GM12878 (cell line): Measurements from ENCODE around the gene VPS54. TPM values are rescaled to one million over a fixed set of nuclear protein-coding genes. Genes with fewer than 3 reads are reported as not detected.

Experiments used
- ATAC-seq: fragments of 200-7000 bp; cut with Tn5 transposase; 3 replicates; pipeline ENCODE4 v1.9.1; 2020; ENCODE audit warnings: mild to moderate bottlenecking, moderate library complexity
- BruUV-seq: library from RNA; stranded (reverse); fragments of 400-500 nt; replicated peaks from 2 replicates; lab custom pipeline; 2021; lab: Mats Ljungman, UMichigan
- CTCF ChIA-PET: fragments of 300-600 bp; sonication (Branson Sonifier 250); formaldehyde crosslinking; extraction: SDS; loops from one replicate; lab custom pipeline; 2021; ENCODE audit warnings: inconsistent platforms; lab: Yijun Ruan, JAX
- POLR2A ChIA-PET: fragments of 350-600 bp; formaldehyde crosslinking; extraction: SDS; loops from one replicate; lab custom pipeline; 2021; ENCODE audit warnings: inconsistent platforms; lab: Charles Lee
- RAD21 ChIA-PET: fragments of 300-600 bp; sonication (Branson Sonifier 250); formaldehyde crosslinking; loops from one replicate; lab custom pipeline; 2023; ENCODE audit warnings: antibody characterized with exemption; ENCODE audit not compliant: unreplicated experiment; lab: Charles Lee
- SMC1A ChIA-PET: fragments of 300-600 bp; sonication (Branson Sonifier 250); formaldehyde crosslinking; loops from one replicate; lab custom pipeline; 2023; ENCODE audit not compliant: unreplicated experiment, uncharacterized antibody; lab: Charles Lee
- DNase-seq: peaks from one replicate; pipeline ENCODE4 v3.0.0-alpha.2; 2011; ENCODE audit warnings: low read depth, low spot score
- FAIRE-seq: peaks from 3 replicates; lab custom pipeline; 2011; peaks lifted over from hg19 to GRCh38; lab: Jason Lieb, UNC
- H2AFZ ChIP-seq: 2 replicates; pipeline ENCODE4 v1.6.0; 2011; ENCODE audit warnings: low read depth, low read length, control low read depth; ENCODE audit not compliant: control insufficient read depth
- H3K27ac ChIP-seq: 2 replicates; pipeline ENCODE4 v1.5.1; 2011; ENCODE audit warnings: control low read depth; ENCODE audit not compliant: control insufficient read depth, insufficient read depth
- H3K27me3 ChIP-seq, 2 experiments: replicated peaks in 1 of 2; 2 replicates each; pipeline versions ENCODE4 v1.6.0 to v1.6.1; 2011; ENCODE audit warnings: low read length in 1 of 2; ENCODE audit not compliant: control insufficient read depth in 2 of 2, insufficient read depth in 2 of 2
- H3K36me3 ChIP-seq, 2 experiments: 2 replicates each; pipeline ENCODE4 v1.5.1; 2011; ENCODE audit warnings: low read length in 1 of 2; ENCODE audit not compliant: control insufficient read depth in 2 of 2, insufficient read depth in 2 of 2
- H3K4me1 ChIP-seq: 2 replicates; pipeline ENCODE4 v1.6.1; 2011; ENCODE audit warnings: mild to moderate bottlenecking, low read length, moderate library complexity, mixed read lengths; ENCODE audit not compliant: control insufficient read depth, insufficient read depth
- H3K4me2 ChIP-seq: 2 replicates; pipeline ENCODE4 v1.6.0; 2011; ENCODE audit warnings: control low read depth; ENCODE audit not compliant: control insufficient read depth, insufficient read depth
- H3K4me3 ChIP-seq: fragments of 200-600 bp; sonication (generic); 2 replicates; pipeline ENCODE4 v1.5.1; 2016
- H3K79me2 ChIP-seq: 2 replicates; pipeline ENCODE4 v1.6.0; 2011; ENCODE audit warnings: low read length; ENCODE audit not compliant: control insufficient read depth, insufficient read depth
- H3K9ac ChIP-seq: 2 replicates; pipeline ENCODE4 v1.8.0; 2011; ENCODE audit warnings: low read length, control low read depth, mixed read lengths; ENCODE audit not compliant: control insufficient read depth, insufficient read depth
- H3K9me3 ChIP-seq: replicated peaks from 3 replicates; pipeline ENCODE4 v1.5.1; 2011; ENCODE audit warnings: mild to moderate bottlenecking, low read length; ENCODE audit not compliant: control insufficient read depth, insufficient read depth
- H4K20me1 ChIP-seq: 2 replicates; pipeline ENCODE4 v1.6.0; 2011; ENCODE audit not compliant: control insufficient read depth, insufficient read depth
- BMI1 ChIP-seq: fragments of 450-650 bp; IDR thresholded peaks from 2 replicates; pipeline ENCODE4 v1.6.1; 2016; ENCODE audit warnings: mild to moderate bottlenecking, moderate library complexity, borderline replicate concordance
- CREB1 ChIP-seq: IDR thresholded peaks from 2 replicates; pipeline ENCODE4 v1.6.1; 2012; ENCODE audit warnings: low read depth, mild to moderate bottlenecking, inconsistent platforms
- E4F1 ChIP-seq: fragments of 450-650 bp; IDR thresholded peaks from 2 replicates; pipeline ENCODE4 v1.6.1; 2018; ENCODE audit warnings: borderline replicate concordance, mild to moderate bottlenecking; ENCODE audit not compliant: partially characterized antibody
- HCFC1 ChIP-seq: fragments of 150-350 bp; IDR thresholded peaks from 2 replicates; pipeline ENCODE4 v1.6.1; 2014; ENCODE audit warnings: low read length
- HSF1 ChIP-seq: fragments of 150-350 bp; IDR thresholded peaks from 2 replicates; pipeline ENCODE4 v1.6.1; 2014; ENCODE audit warnings: mild to moderate bottlenecking, low read depth, low read length
- IKZF2 ChIP-seq, 2 experiments: fragments of 450-650 bp; IDR thresholded peaks; 2 replicates each; pipeline ENCODE4 v1.6.1; 2017; ENCODE audit warnings: mild to moderate bottlenecking in 2 of 2, moderate library complexity in 2 of 2
- IRF3 ChIP-seq: fragments of 450-650 bp; IDR thresholded peaks from 2 replicates; pipeline ENCODE4 v1.6.1; 2014; ENCODE audit warnings: mild to moderate bottlenecking
- MEF2A ChIP-seq: IDR thresholded peaks from 2 replicates; pipeline ENCODE4 v1.6.1; 2011; ENCODE audit warnings: low read depth, mild to moderate bottlenecking, low read length, moderate library complexity; ENCODE audit not compliant: insufficient read depth
- MYB ChIP-seq: fragments of 150-350 bp; IDR thresholded peaks from 2 replicates; pipeline ENCODE4 v1.6.1; 2014; ENCODE audit warnings: mild to moderate bottlenecking, low read depth, low read length, borderline replicate concordance
- NFXL1 ChIP-seq: fragments of 450-650 bp; IDR thresholded peaks from 2 replicates; pipeline ENCODE4 v1.6.1; 2017; ENCODE audit warnings: antibody characterized with exemption, mild to moderate bottlenecking, borderline replicate concordance
- NFYB ChIP-seq: IDR thresholded peaks from 2 replicates; pipeline ENCODE4 v1.6.1; 2011; ENCODE audit warnings: low read depth, mild to moderate bottlenecking, low read length, improper control_type of control experiment, moderate library complexity; ENCODE audit not compliant: insufficient read depth
- NR2C2 ChIP-seq: IDR thresholded peaks from 2 replicates; pipeline ENCODE4 v1.6.1; 2011; ENCODE audit warnings: borderline replicate concordance, low read depth; ENCODE audit not compliant: control insufficient read depth, insufficient read length
- POU2F2 ChIP-seq: IDR thresholded peaks from 3 replicates; pipeline ENCODE4 v1.6.1; 2011; ENCODE audit warnings: low read depth, mild to moderate bottlenecking, low read length, borderline replicate concordance
- SP1 ChIP-seq: IDR thresholded peaks from one replicate; pipeline ENCODE4 v1.6.1; 2011; ENCODE audit warnings: low read depth, low read length
- SREBF2 ChIP-seq: IDR thresholded peaks from 2 replicates; pipeline ENCODE4 v1.6.1; 2012; ENCODE audit warnings: mild to moderate bottlenecking, low read length
- SUZ12 ChIP-seq: fragments of 200-600 bp; sonication (generic); IDR thresholded peaks from one replicate; pipeline ENCODE4 v1.6.1; 2018; ENCODE audit warnings: antibody characterized with exemption, mild to moderate bottlenecking; ENCODE audit not compliant: unreplicated experiment
- YBX1 ChIP-seq: fragments of 450-650 bp; IDR thresholded peaks from 2 replicates; pipeline ENCODE4 v1.6.1; 2016; ENCODE audit warnings: antibody characterized with exemption
- ZNF274 ChIP-seq: IDR thresholded peaks from one replicate; pipeline ENCODE4 v1.8.0; 2011; ENCODE audit not compliant: insufficient read length, insufficient read depth
- WGBS: methylation state at CpG from one replicate; pipeline ENCODE4 v1.1.6; 2016; ENCODE audit warnings: low lambda C conversion rate; ENCODE audit not compliant: insufficient replicate concordance, insufficient coverage; ENCODE audit errors: missing lambda C conversion rate; 5-methylcytosine and 5-hydroxymethylcytosine counted together
- in situ Hi-C: fragments of 300-500 bp; cut with MboI; formaldehyde crosslinking; loops from 9 replicates; pipeline ENCODE4 v1.14.3; 2018; ENCODE audit warnings: mixed read lengths
- intact Hi-C: fragments of 100-400 bp; cut with micrococcal nuclease; formaldehyde crosslinking; loops from one replicate; pipeline ENCODE4 v1.14.2; 2022; ENCODE audit not compliant: unreplicated experiment
- polyA plus RNA-seq, 11 experiments: library from polyadenylated mRNA; depleted of rRNA in 4 of 11; unstranded in 6 of 11; stranded (reverse) in 5 of 11; fragments of >200 nt; fragmentation: Nextera tagmentation in 4 of 11; fragmentation: Illumina TruSeq in 1 of 11; extraction: Ambion mirVana in 4 of 11; extraction: Trizol in 1 of 11; gene quantifications; 1 replicate in 1 of 11; 2 replicates in 10 of 11; pipeline versions ENCODE4 v1.2.1 to v1.2.3, GENCODE V29; 2011 to 2016; ENCODE audit warnings: inconsistent platforms in 2 of 11, missing spikeins in 2 of 11, low read depth in 1 of 11
- total RNA-seq, 4 experiments: library from RNA; depleted of rRNA in 3 of 4; stranded (reverse); fragments of >200 nt in 3 of 4; fragmentation: Illumina TruSeq in 1 of 4; extraction: Trizol in 1 of 4; gene quantifications; 2 replicates each; pipeline versions ENCODE4 v1.2.1 to v1.2.3, GENCODE V29; 2013 to 2021

Gene VPS54
- total and polyA plus RNA-seq, 10 of the 15 experiments (the other 5 are each of a cell fraction or from before 2014, with no cell fraction given), result 1.6 to 16.2 (median 9.3) TPM

GRCh38 chr2:63942788-63943187 lies 76.4 kb downstream of the VPS54 start:
- H3K9me3 ChIP-seq, result no peaks in the 10 kb centered on the region; the same call in none of the 3 replicates
- no peak for TF ChIP-seq POU2F2
- no peak for TF ChIP-seq MYB
- no peak for TF ChIP-seq HSF1
- TF ChIP-seq SUZ12, result no peak
- TF ChIP-seq BMI1, result no peak
- no peak for TF ChIP-seq SP1
- no peak for TF ChIP-seq HCFC1
- TF ChIP-seq YBX1, result no peak
- TF ChIP-seq CREB1, result no peak
- no peak for TF ChIP-seq MEF2A
- TF ChIP-seq SREBF2, result no peak
- TF ChIP-seq NFYB, result no peak
- no peak for TF ChIP-seq ZNF274
- no peak for TF ChIP-seq NFXL1
- TF ChIP-seq E4F1, result no peak
- TF ChIP-seq IRF3, result no peak
- no peak for TF ChIP-seq NR2C2
- no peak for TF ChIP-seq IKZF2 (IDR thresholded peaks at IDR 0.05)
- DNase-seq (no peak), ATAC-seq (no peak), FAIRE-seq (no peak)
- intact Hi-C loops, result no loop called here
- ChIA-PET CTCF (interaction anchor here (1.6 kb wide), 1 partner anchor 8 kb away, joined by 6 read pairs; no protein-coding TSS in a partner anchor), POLR2A (interaction anchor here (0.7 kb wide), 1 partner anchor 13 kb away, joined by 4 read pairs; no protein-coding TSS in a partner anchor), RAD21 (no interaction called here), SMC1A (interaction anchor here (0.9 to 1.2 kb wide), 2 partner anchors 15 to 28 kb away, joined by 3 read pairs; no protein-coding TSS in a partner anchor)
- peaks cover 0 to 8% of the 10 kb centered on the region in 2 experiments; a peak in 2 of 4 replicates for H3K36me3 ChIP-seq
- no TSS peak for BruUV-seq
- H2AFZ ChIP-seq, result no peak overlapping the region
- in situ Hi-C loops, result no loop called here
- H4K20me1 ChIP-seq, result no peaks in the 10 kb centered on the region
- H3K9ac ChIP-seq, result no peak overlapping the region
- 92% methylated on average over 1 of the region's 1 CpG for WGBS
- H3K27me3 ChIP-seq, result no peaks in the 10 kb centered on the region
- H3K4me3 ChIP-seq, result no peak overlapping the region
- H3K4me1 ChIP-seq, result no peaks in the 10 kb centered on the region
- H3K79me2 ChIP-seq, result no peaks in the 10 kb centered on the region
- H3K4me2 ChIP-seq, result no peak overlapping the region
- H3K27ac ChIP-seq, result no peak overlapping the region
